Activated CD4-positive, CD25-positive, alpha-beta regulatory T cell (primary cell): Measurements from ENCODE around the gene LPXN.
"Not testable (repeated sequence)": the region's sequence is repeated elsewhere in the genome, so short reads cannot be mapped to it uniquely, and the experiment has no call there.

Experiments used
- DNase-seq, 4 experiments: peaks; one replicate each; lab custom pipeline; 2025; lab: John Stamatoyannopoulos, UW

LPXN gene

GRCh38 chr11:58579192-58580129, 3.8 kb upstream of the LPXN start:
- DNase-seq, result peak; percentile 79 to 86 (median 84)

DNA sequence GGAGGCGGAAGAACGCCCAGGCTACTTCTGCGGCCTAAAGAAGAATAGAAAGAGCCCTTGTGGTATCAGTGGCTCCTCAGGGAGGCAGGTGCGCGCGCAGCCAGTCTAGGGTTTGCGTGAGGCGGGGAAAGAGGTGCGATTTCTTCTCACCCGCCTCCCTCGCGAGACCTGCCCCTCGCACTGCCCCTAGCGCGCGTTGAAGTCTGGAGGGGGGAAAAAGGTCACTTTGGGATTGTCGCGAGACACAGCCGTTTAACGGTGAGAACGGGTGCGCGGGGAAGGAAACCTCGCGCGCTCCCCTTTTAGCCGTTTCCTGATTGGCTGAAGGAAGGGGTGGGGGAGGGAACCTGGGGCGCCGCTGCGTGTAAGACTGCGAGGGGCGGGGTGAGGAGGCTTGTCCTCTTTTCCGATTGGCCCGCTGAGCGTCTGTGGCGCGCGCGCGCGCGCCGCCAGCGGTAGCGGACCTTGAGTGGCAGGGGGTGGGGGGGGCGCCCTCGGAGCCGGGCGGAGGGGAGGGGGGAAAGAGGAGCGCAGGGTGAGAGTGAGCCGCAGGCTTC, 3.1 kb upstream of the LPXN start, which contains the start of gene ZFP91:
TSS of gene ZFP91 (plus strand) at position 429 of the 557 bp plus-strand sequence. CDS start 219 bp downstream, outside the sequence.
- peak; percentile 94 to 97 (median 96) for DNase-seq

DNA sequence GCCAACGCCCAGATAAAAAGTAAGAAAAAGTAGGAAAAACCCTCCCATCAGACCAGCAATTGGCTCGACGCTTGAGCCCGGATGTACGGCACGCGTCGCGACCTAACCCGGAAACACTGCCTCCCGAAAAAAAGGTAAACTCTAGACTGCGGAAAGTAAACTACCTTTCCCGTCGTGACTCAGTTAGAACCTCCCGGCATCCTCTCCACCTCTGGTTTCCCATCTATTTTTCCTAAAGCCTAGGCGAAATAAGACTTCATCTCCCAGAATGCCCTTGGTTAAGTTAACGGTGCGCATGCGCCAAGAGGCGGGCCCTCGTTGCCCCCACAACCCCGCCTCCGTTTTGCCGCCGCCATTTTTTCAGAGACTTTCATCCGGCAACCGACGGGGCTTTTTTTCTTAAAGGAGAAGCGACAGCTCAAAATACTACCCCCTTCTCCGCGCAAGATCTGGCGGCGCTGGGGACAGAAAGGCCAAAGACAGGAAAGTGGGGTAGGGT, 2.5 kb upstream of the LPXN start:
- peak; percentile 81 to 86 (median 84) for DNase-seq

DNA sequence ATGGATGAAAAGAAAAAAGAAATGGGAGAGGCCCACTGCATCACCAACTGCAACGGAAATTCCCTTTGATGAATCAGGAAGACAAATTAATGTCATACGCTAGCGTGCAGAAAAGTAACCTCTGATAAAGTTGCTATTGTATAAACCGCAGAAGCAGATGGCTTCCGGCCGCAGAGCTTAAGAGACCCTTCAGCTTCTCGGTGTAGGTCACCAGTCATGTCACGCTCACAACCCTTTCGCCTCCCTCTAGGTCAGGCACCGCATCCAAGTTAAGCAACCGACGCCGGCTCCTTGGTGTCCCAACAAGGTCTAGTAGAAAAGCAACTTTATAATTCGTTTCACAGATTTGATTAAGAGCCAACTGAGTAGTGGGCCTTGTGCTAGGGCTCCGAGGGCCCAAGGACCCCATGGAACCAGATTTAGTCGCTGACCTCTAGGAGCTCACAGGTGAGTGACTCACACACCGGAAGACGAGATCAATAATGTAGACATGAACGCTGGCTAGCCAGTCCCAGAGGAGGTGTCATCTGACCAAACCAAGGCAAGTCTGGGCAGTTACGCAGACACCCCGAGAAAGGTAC, 2.0 kb upstream of the LPXN start:
- DNase-seq, result peak; percentile 55 to 71 (median 58)

GRCh38 chr11:58576887-58577471, 1.3 kb upstream of the LPXN start:
- no peak for DNase-seq

- no peak for DNase-seq
These were observed 775 bp downstream of the LPXN start for GRCh38 chr11:58574881-58575280.

DNA sequence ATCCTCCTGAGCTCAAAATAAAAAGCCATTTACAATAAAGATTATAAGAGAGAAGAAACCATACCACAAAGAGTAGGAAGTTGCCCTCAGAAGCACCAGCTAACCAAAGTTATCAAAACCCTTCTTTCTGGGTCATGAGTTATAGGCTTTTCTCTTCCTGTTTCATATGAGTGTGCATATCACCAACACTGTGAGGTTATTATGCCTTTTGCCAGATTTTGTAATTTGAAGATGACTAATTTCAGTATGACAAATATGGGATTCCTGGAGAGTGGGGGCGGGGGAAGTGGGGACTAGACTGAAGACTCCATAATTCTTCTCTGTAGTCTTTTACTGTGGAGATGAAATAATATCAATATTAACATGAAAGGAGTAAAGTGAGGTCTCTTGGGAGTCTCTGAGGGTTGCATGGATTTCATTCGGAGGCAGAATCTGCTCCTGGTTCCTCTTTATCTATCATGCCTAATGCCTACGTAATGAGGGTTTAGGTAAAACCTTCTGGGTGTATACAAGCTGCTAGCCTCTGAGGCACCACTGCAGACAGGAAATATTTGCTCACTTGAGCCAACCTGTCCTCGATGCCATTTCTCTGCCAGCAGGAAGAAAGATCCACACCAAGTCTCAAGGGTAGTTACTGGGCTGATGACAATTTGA, 2.1 kb downstream of the LPXN start:
- peak in 2 of 4 experiments; percentile 22 to 30 for DNase-seq

- DNase-seq, result not testable (repeated sequence)
These were observed 2.8 kb downstream of the LPXN start for GRCh38 chr11:58572906-58573305.

- peak; percentile 34 to 61 (median 50) for DNase-seq
These were observed 7.7 kb downstream of the LPXN start for GRCh38 chr11:58567889-58568512.

- DNase-seq, result no peak
These were observed 11.4 kb downstream of the LPXN start for GRCh38 chr11:58564231-58564630.

GRCh38 chr11:58562375-58562800, 13.3 kb downstream of the LPXN start:
- no peak for DNase-seq

DNA sequence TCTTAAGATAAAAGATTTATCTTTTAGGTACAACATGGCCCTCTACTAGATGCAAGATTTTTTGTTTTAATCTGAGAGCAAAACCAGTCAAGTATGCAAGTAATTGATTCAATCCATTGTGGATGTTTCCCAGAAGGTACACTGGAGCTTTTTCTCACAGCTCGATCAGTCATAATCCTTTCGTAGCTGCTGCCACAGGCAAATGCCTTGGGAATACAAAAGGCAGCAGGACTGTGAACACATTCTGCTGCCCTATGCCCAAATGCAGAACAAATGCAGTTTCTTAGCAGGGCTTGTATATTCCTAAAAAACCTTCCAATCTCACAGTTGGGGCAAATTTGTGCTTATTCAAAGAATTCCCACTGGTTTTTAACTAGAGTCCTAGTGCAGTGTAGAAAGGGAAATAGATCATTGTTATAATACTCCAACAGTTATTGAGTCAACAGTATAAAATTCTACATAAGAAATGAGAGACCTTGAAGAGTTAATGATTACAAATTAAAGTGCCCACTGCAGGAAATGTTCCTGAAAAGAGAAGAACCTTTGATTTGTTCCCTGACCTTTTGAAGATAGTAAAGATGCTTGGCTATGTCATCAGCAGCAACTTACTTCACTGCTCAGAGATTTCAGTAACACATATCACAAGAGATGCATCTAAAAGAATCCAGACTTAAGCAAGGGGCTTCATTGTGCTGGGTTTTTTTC, 14.1 kb downstream of the LPXN start:
- no peak for DNase-seq

GRCh38 chr11:58560842-58561241, 14.8 kb downstream of the LPXN start:
- no peak for DNase-seq

DNA sequence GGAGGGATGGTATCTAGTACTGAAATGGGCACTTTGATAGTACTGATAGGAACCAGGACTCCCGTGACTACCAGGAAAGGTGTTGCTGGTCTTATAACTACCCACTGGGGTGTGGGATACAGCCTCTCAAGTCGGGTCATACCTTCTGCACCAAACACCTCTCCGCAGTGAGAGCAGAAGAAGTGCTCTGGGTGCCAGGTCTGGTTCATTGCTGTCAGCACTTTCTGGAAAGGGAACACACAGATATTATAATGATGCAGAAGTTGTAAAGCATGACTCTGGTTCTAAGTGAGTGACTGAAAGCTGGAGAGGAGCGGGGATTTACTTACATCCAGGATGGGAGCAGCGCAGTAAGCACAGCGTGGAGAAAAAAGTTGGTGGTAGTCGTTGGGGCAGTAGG, 26.0 kb downstream of the LPXN start:
- no peak for DNase-seq

- DNase-seq, result no peak
These were observed 28.8 kb downstream of the LPXN start for GRCh38 chr11:58546841-58547240.

DNA sequence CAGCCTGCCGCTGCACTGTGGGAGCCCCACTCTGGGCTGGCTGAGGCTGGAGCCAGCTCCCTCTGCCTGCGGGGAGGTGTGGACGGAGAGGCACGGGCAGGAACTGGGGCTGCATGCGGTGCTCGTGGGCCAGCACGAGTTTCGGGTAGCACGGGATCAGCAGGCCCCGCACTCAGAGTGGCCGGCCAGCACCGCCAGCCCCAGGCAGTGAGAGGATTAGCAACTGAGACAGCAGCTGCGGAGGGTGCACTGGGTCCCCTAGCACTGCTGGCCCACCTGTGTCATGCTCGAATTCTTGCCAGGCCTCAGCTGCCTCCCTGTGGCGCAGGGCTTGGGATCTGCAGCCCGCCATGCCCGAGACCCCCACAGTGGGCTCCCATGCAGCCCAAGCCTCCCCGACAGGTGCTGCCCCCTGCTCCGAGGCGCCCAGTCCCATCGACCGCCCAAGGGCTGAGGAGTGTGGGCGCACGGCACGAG, 43.8 kb downstream of the LPXN start:
- DNase-seq, result no peak

- DNase-seq, result peak in 1 of 4 experiments; percentile 7
These were observed 45.4 kb downstream of the LPXN start for GRCh38 chr11:58530236-58530635.

DNA sequence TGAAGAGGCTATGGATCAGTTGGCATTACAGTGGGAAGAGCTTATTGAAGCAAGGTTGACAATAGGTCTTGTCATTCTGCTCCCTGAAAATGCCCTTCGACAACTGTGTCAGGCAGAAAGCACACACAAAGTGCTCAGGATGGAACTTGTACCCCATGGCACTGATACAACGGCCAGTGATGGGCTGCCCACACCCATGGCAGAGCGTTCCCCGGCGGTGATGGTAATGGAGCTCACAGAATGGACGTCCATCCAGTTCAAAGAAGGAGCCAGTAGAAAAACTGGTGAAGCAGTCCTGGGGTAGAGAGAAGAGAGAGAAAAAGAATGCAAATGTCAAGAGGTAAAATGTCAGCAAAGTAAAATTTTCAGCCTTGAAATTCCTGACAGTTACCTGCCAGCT, 48.2 kb downstream of the LPXN start:
- no peak for DNase-seq

DNA sequence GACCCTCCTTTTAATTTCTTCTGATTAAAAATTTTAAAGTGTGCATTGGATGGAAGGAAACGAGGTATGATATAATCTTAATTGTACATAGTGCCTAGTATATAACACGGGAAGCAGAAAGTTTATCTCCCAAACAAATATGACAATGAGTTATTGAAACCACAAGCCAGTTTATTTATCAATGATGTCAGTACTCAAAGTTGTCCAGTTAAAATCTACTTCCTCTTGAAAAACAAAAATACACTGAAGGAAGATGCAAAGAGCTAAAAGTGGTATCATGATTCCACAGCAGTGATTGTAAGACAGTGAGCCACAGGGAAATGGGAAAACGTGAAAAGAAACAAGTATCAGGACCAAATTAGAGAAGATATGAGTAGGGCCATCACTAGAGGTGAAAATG, 48.9 kb downstream of the LPXN start:
- DNase-seq, result no peak

- no peak for DNase-seq
These were observed 50.5 kb downstream of the LPXN start for GRCh38 chr11:58525037-58525614.
